Effector memory CD8-positive, alpha-beta T cell (primary cell): ENCODE measurements around the gene HSBP1.

Source experiments
- ATAC-seq: fragments of 150-1000 bp; cut with Tn5 transposase; replicated peaks from 2 replicates; pipeline ENCODE4 v1.10.0; 2021; ENCODE audit warnings: mild to moderate bottlenecking, moderate library complexity
- DNase-seq, 3 experiments: peaks; one replicate each; pipeline ENCODE4 v3.0.0; 2021
- H3K27ac Mint-ChIP-seq, 2 donors: one replicate each; pipeline ENCODE4 v1.8.0; 2022; ENCODE audit warnings: mild to moderate bottlenecking in 2 of 2, mixed read lengths in 2 of 2, moderate library complexity in 2 of 2
- H3K27me3 Mint-ChIP-seq, 2 donors: one replicate each; pipeline ENCODE4 v1.8.0; 2022; ENCODE audit warnings: mixed read lengths in 2 of 2
- H3K36me3 Mint-ChIP-seq: one replicate; pipeline ENCODE4 v1.8.0; 2022; ENCODE audit warnings: mild to moderate bottlenecking, moderate library complexity, mixed read lengths; ENCODE audit not compliant: insufficient read depth
- H3K4me1 Mint-ChIP-seq, 2 donors: one replicate each; pipeline ENCODE4 v1.8.0; 2022; ENCODE audit warnings: low read depth in 2 of 2, mixed read lengths in 2 of 2
- H3K4me3 Mint-ChIP-seq, 2 donors: one replicate each; pipeline ENCODE4 v1.8.0; 2022; ENCODE audit warnings: mild to moderate bottlenecking in 2 of 2, mixed read lengths in 2 of 2, moderate library complexity in 2 of 2
- H3K9me3 Mint-ChIP-seq, 2 donors: one replicate each; pipeline ENCODE4 v1.8.0; 2022; ENCODE audit warnings: mixed read lengths in 2 of 2

The HSBP1 gene

GRCh38 chr16:83835586-83836566 is 28.1 kb downstream of the HSBP1 start:
- Mint-ChIP-seq H3K27me3 (peaks cover 33 to 34% of the 10 kb centered on the region in 2 donors), H3K36me3 (no peaks in the 10 kb centered on the region), H3K27ac (no peak overlapping the region), H3K4me1 (peaks cover 9 to 13% of the 10 kb centered on the region in 2 donors), H3K4me3 (no peak overlapping the region), H3K9me3 (no peaks in the 10 kb centered on the region)
- ATAC-seq, result no peak
- DNase-seq, result no peak

- Mint-ChIP-seq H3K36me3 (no peaks in the 10 kb centered on the region), H3K27me3 (peaks cover 33 to 34% of the 10 kb centered on the region in 2 donors), H3K27ac (no peak overlapping the region), H3K4me3 (no peak overlapping the region), H3K9me3 (no peaks in the 10 kb centered on the region), H3K4me1 (peaks cover 9 to 13% of the 10 kb centered on the region in 2 donors)
- no peak for DNase-seq
- no peak for ATAC-seq
These were observed 29.8 kb downstream of the HSBP1 start for GRCh38 chr16:83837566-83837965.

GRCh38 chr16:83838151-83838550 is 30.4 kb downstream of the HSBP1 start:
- ATAC-seq (no peak), DNase-seq (no peak)
- Mint-ChIP-seq H3K4me3 (no peak overlapping the region), H3K27me3 (peaks cover 33 to 34% of the 10 kb centered on the region in 2 donors), H3K36me3 (no peaks in the 10 kb centered on the region), H3K9me3 (no peaks in the 10 kb centered on the region), H3K4me1 (peaks cover 9 to 13% of the 10 kb centered on the region in 2 donors), H3K27ac (peak overlapping the region in 1 of 2 donors; percentile 25)

GRCh38 chr16:83839561-83839960 is 31.8 kb downstream of the HSBP1 start:
- Mint-ChIP-seq H3K4me1 (peaks cover 9 to 13% of the 10 kb centered on the region in 2 donors), H3K4me3 (no peak overlapping the region), H3K27ac (no peak overlapping the region), H3K27me3 (peaks cover 33 to 34% of the 10 kb centered on the region in 2 donors), H3K9me3 (no peaks in the 10 kb centered on the region), H3K36me3 (no peaks in the 10 kb centered on the region)
- ATAC-seq (no peak), DNase-seq (no peak)

GRCh38 chr16:83840060-83840617 is 32.4 kb downstream of the HSBP1 start:
- ATAC-seq (no peak), DNase-seq (no peak)
- no peak overlapping the region for H3K4me3 Mint-ChIP-seq
- H3K9me3 Mint-ChIP-seq, result no peaks in the 10 kb centered on the region
- H3K4me1 Mint-ChIP-seq, result peaks cover 9 to 13% of the 10 kb centered on the region in 2 donors
- H3K27ac Mint-ChIP-seq, result no peak overlapping the region
- no peaks in the 10 kb centered on the region for H3K36me3 Mint-ChIP-seq
- peaks cover 33 to 34% of the 10 kb centered on the region in 2 donors for H3K27me3 Mint-ChIP-seq

- H3K4me1 Mint-ChIP-seq, result no peaks in the 10 kb centered on the region
- H3K27ac Mint-ChIP-seq, result no peak overlapping the region
- H3K27me3 Mint-ChIP-seq, result peaks cover 29 to 42% of the 10 kb centered on the region in 2 donors
- H3K4me3 Mint-ChIP-seq, result no peak overlapping the region
- no peaks in the 10 kb centered on the region for H3K9me3 Mint-ChIP-seq
- DNase-seq (no peak), ATAC-seq (no peak)
- no peaks in the 10 kb centered on the region for H3K36me3 Mint-ChIP-seq
These were observed 34.5 kb downstream of the HSBP1 start for GRCh38 chr16:83842291-83842690.

- no peak overlapping the region for H3K4me3 Mint-ChIP-seq
- no peaks in the 10 kb centered on the region for H3K4me1 Mint-ChIP-seq
- no peaks in the 10 kb centered on the region for H3K9me3 Mint-ChIP-seq
- DNase-seq (no peak), ATAC-seq (no peak)
- no peak overlapping the region for H3K27ac Mint-ChIP-seq
- H3K36me3 Mint-ChIP-seq, result no peaks in the 10 kb centered on the region
- H3K27me3 Mint-ChIP-seq, result peaks cover 23 to 35% of the 10 kb centered on the region in 2 donors
These were observed 35.2 kb downstream of the HSBP1 start for GRCh38 chr16:83842756-83843507.

- H3K4me1 Mint-ChIP-seq, result no peaks in the 10 kb centered on the region
These were observed 35.9 kb downstream of the HSBP1 start for GRCh38 chr16:83843657-83844056.

GRCh38 chr16:83845263-83845662 is 37.5 kb downstream of the HSBP1 start:
- ATAC-seq, result no peak
- Mint-ChIP-seq H3K36me3 (no peaks in the 10 kb centered on the region), H3K27me3 (peaks cover under 1 to 12% of the 10 kb centered on the region in 2 donors), H3K9me3 (no peaks in the 10 kb centered on the region), H3K27ac (no peak overlapping the region), H3K4me1 (no peaks in the 10 kb centered on the region), H3K4me3 (no peak overlapping the region)
- DNase-seq, result no peak

More at GRCh38 chr16:83843657-83844056, 35.9 kb downstream of the HSBP1 start:
- no peak overlapping the region for H3K4me3 Mint-ChIP-seq
- DNase-seq (no peak), ATAC-seq (no peak)
- no peaks in the 10 kb centered on the region for H3K36me3 Mint-ChIP-seq
- peaks cover 16 to 28% of the 10 kb centered on the region in 2 donors for H3K27me3 Mint-ChIP-seq
- H3K27ac Mint-ChIP-seq, result no peak overlapping the region
- no peaks in the 10 kb centered on the region for H3K9me3 Mint-ChIP-seq

GRCh38 chr16:83847371-83848225 is 39.8 kb downstream of the HSBP1 start:
- no peak overlapping the region for H3K27ac Mint-ChIP-seq
- DNase-seq (no peak), ATAC-seq (no peak)
- peaks cover 10 to 26% of the 10 kb centered on the region in 2 donors for H3K27me3 Mint-ChIP-seq
- no peak overlapping the region for H3K4me3 Mint-ChIP-seq
- no peaks in the 10 kb centered on the region for H3K36me3 Mint-ChIP-seq
- no peaks in the 10 kb centered on the region for H3K4me1 Mint-ChIP-seq
- H3K9me3 Mint-ChIP-seq, result no peaks in the 10 kb centered on the region

GRCh38 chr16:83849421-83849820 is 41.6 kb downstream of the HSBP1 start:
- DNase-seq (no peak), ATAC-seq (no peak)
- no peak overlapping the region for H3K27ac Mint-ChIP-seq
- no peaks in the 10 kb centered on the region for H3K4me1 Mint-ChIP-seq
- H3K36me3 Mint-ChIP-seq, result no peaks in the 10 kb centered on the region
- H3K27me3 Mint-ChIP-seq, result peaks cover 14 to 40% of the 10 kb centered on the region in 2 donors
- H3K9me3 Mint-ChIP-seq, result no peaks in the 10 kb centered on the region
- no peak overlapping the region for H3K4me3 Mint-ChIP-seq

GRCh38 chr16:83850947-83851346 is 43.2 kb downstream of the HSBP1 start:
- Mint-ChIP-seq H3K9me3 (no peaks in the 10 kb centered on the region), H3K4me3 (no peak overlapping the region), H3K27me3 (peaks cover 14 to 51% of the 10 kb centered on the region in 2 donors), H3K4me1 (no peaks in the 10 kb centered on the region), H3K36me3 (no peaks in the 10 kb centered on the region), H3K27ac (no peak overlapping the region)
- DNase-seq (no peak), ATAC-seq (no peak)

- Mint-ChIP-seq H3K27ac (no peak overlapping the region), H3K36me3 (no peaks in the 10 kb centered on the region), H3K4me1 (no peaks in the 10 kb centered on the region), H3K4me3 (no peak overlapping the region), H3K9me3 (no peaks in the 10 kb centered on the region), H3K27me3 (peaks cover 14 to 53% of the 10 kb centered on the region in 2 donors)
- DNase-seq, result no peak
- ATAC-seq, result no peak
These were observed 43.7 kb downstream of the HSBP1 start for GRCh38 chr16:83851473-83851872.
